Kidney (tissue), 14 donors: ENCODE data around the gene NRCAM. TPM values are rescaled to one million over a fixed set of nuclear protein-coding genes. Genes with fewer than 3 reads are reported as not detected.

Source experiments
- DNase-seq, 5 donors: peaks; one replicate each; pipeline ENCODE4 v3.0.0-alpha.2; 2013 to 2020
- FAIRE-seq: peaks from 2 replicates; lab custom pipeline; 2012; peaks lifted over from hg19 to GRCh38; lab: Jason Lieb, UNC
- H3K27ac ChIP-seq, 2 donors: one replicate each; pipeline ENCODE4 v1.7.0; 2013; ENCODE audit warnings: low read depth in 2 of 2, low read length in 2 of 2, inconsistent platforms in 1 of 2
- H3K27me3 ChIP-seq: one replicate; pipeline ENCODE4 v1.7.1; 2013; ENCODE audit warnings: low read length, inconsistent platforms; ENCODE audit not compliant: control insufficient read depth, insufficient read depth
- H3K36me3 ChIP-seq, 3 donors: one replicate each; pipeline versions ENCODE4 v1.7.0 to v1.7.1; 2013; ENCODE audit warnings: low read length in 3 of 3, control low read depth in 1 of 3, inconsistent platforms in 1 of 3; ENCODE audit not compliant: insufficient read depth in 3 of 3, control insufficient read depth in 2 of 3
- H3K4me1 ChIP-seq, 3 donors: one replicate each; pipeline versions ENCODE4 v1.7.0 to v1.7.1; 2013; ENCODE audit warnings: low read length in 3 of 3, inconsistent platforms in 1 of 3, low read depth in 1 of 3; ENCODE audit not compliant: control insufficient read depth in 2 of 3, insufficient read depth in 2 of 3
- H3K4me3 ChIP-seq, 3 donors: one replicate each; pipeline versions ENCODE4 v1.7.0 to v1.8.1; 2013; ENCODE audit warnings: low read length in 3 of 3, control low read depth in 1 of 3, inconsistent platforms in 1 of 3
- H3K9ac ChIP-seq, 3 donors: one replicate each; pipeline versions ENCODE4 v1.7.0 to v1.7.1; 2013; ENCODE audit warnings: low read length in 3 of 3, control low read depth in 1 of 3, inconsistent platforms in 1 of 3
- H3K9me3 ChIP-seq, 3 donors: one replicate each; pipeline versions ENCODE4 v1.7.0 to v1.7.1; 2013; ENCODE audit warnings: low read length in 3 of 3, control low read depth in 1 of 3, inconsistent platforms in 1 of 3; ENCODE audit not compliant: control insufficient read depth in 2 of 3, insufficient read depth in 1 of 3
- CTCF ChIP-seq: IDR thresholded peaks from 3 replicates; pipeline ENCODE4 v1.5.1; 2012; ENCODE audit warnings: mild to moderate bottlenecking, moderate library complexity, borderline replicate concordance; ENCODE audit not compliant: insufficient read depth; ENCODE audit errors: extremely low read depth
- intact Hi-C: fragments of 100-400 bp; cut with DNase I; formaldehyde crosslinking; loops from one replicate; pipeline ENCODE4 v1.11.1; 2022
- polyA plus RNA-seq: library from polyadenylated mRNA; stranded (reverse); fragments of 350-450 nt; fragmentation: Illumina TruSeq; extraction: RNeasy Lipid Tissue Mini Kit (QIAGEN cat#74804); gene quantifications from one replicate; pipeline ENCODE4 v1.2.3, GENCODE V29; 2014; ENCODE audit warnings: low read depth, low replicate concordance; ENCODE audit not compliant: insufficient read depth
- total RNA-seq: library from RNA; stranded (reverse); fragmentation: NEBNext Ultra II Directional; extraction: Animal tissue kit (Norgen Biotek cat#: 25700); gene quantifications from one replicate; pipeline ENCODE4 v1.2.1, GENCODE V29; 2021
- donor health status: control.
- donor health status: control.
- donor health status: control.
- donor health status: control.
- donor health status: control.
- donor health status: DM: yes; HTN: yes; CAD: no.
- donor health status: Normal renal cell carcinoma (clear cell type).

Gene NRCAM
- total and polyA plus RNA-seq, 2 donors from 2014 or later: 16.8 to 20.6 TPM

- Histone ChIP-seq H3K36me3 (no peaks in the 10 kb centered on the region), H3K27ac (no peak overlapping the region), H3K9ac (peak overlapping the region in 1 of 3 donors; percentile 38), H3K27me3 (no peaks in the 10 kb centered on the region), H3K4me3 (peak overlapping the region; percentile 36 to 63 (median 56)), H3K4me1 (peaks cover 0 to 7% (median 4%) of the 10 kb centered on the region in 3 donors), H3K9me3 (no peaks in the 10 kb centered on the region)
- DNase-seq (peak; percentile 51 to 94 (median 84)), FAIRE-seq (peak; percentile 19)
- intact Hi-C loops: no loop called here
- peak; percentile 86 for TF ChIP-seq CTCF
These were observed 310.0 kb downstream of the NRCAM start for GRCh38 chr7:108146070-108146842.

- Histone ChIP-seq H3K27me3 (no peaks in the 10 kb centered on the region), H3K4me3 (no peak overlapping the region), H3K27ac (no peak overlapping the region), H3K9ac (no peak overlapping the region), H3K4me1 (peaks cover 0 to 7% (median 4%) of the 10 kb centered on the region in 3 donors), H3K36me3 (no peaks in the 10 kb centered on the region), H3K9me3 (no peaks in the 10 kb centered on the region)
- peak in 3 of 5 donors; percentile 10 to 38 (median 19) for DNase-seq
- no peak for TF ChIP-seq CTCF
- FAIRE-seq: no peak
- intact Hi-C loops: no loop called here
These were observed 310.8 kb downstream of the NRCAM start for GRCh38 chr7:108145401-108145800.

GRCh38 chr7:108144931-108145330 lies 311.3 kb downstream of the NRCAM start:
- TF ChIP-seq CTCF: no peak
- H3K4me3 ChIP-seq: no peak overlapping the region
- FAIRE-seq (no peak), DNase-seq (no peak)
- H3K4me1 ChIP-seq: peaks cover 0 to 7% (median 4%) of the 10 kb centered on the region in 3 donors
- no peak overlapping the region for H3K27ac ChIP-seq
- intact Hi-C loops: no loop called here
- H3K9ac ChIP-seq: no peak overlapping the region
- no peaks in the 10 kb centered on the region for H3K27me3 ChIP-seq
- no peaks in the 10 kb centered on the region for H3K36me3 ChIP-seq
- no peaks in the 10 kb centered on the region for H3K9me3 ChIP-seq
